NB4 (cell line): ENCODE results near the gene DGKE.

ENCODE experiments used
- DNase-seq: peaks from one replicate; pipeline ENCODE4 v3.0.0; 2010; ENCODE audit warnings: low read depth
- H3K4me3 ChIP-seq: one replicate; pipeline ENCODE4 v1.5.1; 2011; ENCODE audit warnings: mild to moderate bottlenecking, low read depth, low read length, moderate library complexity
- MYC ChIP-seq: IDR thresholded peaks from 2 replicates; pipeline ENCODE4 v1.6.1; 2011; ENCODE audit warnings: low read depth, low read length
- POLR2A ChIP-seq: IDR thresholded peaks from 2 replicates; pipeline ENCODE4 v1.6.1; 2011; ENCODE audit warnings: mild to moderate bottlenecking; ENCODE audit not compliant: insufficient read length; ENCODE audit errors: extremely low read depth
- TF ChIP-seq, protein P1 (sequence below): IDR thresholded peaks from one replicate; pipeline ENCODE4 v1.5.1; 2012; ENCODE audit warnings: low read depth, low read length
- TF ChIP-seq, protein P2 (sequence below): IDR thresholded peaks from 2 replicates; pipeline ENCODE4 v1.6.1; 2011; ENCODE audit warnings: low read depth, low read length

The DGKE gene

DNA sequence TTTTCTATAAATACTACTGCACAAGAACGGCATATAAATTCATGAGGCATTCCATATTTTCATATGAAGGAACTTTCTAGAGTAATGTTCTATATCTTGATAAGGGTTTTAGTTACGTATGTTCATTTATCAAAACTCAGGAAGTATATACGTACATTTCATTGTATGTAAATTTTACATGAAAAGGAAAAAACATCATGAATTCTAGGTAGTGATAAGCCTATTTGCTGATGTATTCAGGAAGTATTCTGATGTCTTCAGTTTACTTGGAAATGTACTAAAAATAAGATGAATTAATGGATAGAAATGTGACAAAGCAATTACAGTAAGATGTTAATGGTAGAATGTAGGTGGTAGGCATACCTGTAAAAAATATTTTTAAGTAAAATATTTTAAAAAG is 4.7 kb downstream of the DGKE start:
- no peak overlapping the region for H3K4me3 ChIP-seq
- DNase-seq: no peak
- TF ChIP-seq, protein P1, sequence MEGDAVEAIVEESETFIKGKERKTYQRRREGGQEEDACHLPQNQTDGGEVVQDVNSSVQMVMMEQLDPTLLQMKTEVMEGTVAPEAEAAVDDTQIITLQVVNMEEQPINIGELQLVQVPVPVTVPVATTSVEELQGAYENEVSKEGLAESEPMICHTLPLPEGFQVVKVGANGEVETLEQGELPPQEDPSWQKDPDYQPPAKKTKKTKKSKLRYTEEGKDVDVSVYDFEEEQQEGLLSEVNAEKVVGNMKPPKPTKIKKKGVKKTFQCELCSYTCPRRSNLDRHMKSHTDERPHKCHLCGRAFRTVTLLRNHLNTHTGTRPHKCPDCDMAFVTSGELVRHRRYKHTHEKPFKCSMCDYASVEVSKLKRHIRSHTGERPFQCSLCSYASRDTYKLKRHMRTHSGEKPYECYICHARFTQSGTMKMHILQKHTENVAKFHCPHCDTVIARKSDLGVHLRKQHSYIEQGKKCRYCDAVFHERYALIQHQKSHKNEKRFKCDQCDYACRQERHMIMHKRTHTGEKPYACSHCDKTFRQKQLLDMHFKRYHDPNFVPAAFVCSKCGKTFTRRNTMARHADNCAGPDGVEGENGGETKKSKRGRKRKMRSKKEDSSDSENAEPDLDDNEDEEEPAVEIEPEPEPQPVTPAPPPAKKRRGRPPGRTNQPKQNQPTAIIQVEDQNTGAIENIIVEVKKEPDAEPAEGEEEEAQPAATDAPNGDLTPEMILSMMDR: no peak
- TF ChIP-seq MYC (no peak), POLR2A (no peak)
- TF ChIP-seq, protein P2, sequence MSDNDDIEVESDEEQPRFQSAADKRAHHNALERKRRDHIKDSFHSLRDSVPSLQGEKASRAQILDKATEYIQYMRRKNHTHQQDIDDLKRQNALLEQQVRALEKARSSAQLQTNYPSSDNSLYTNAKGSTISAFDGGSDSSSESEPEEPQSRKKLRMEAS: no peak

DNA sequence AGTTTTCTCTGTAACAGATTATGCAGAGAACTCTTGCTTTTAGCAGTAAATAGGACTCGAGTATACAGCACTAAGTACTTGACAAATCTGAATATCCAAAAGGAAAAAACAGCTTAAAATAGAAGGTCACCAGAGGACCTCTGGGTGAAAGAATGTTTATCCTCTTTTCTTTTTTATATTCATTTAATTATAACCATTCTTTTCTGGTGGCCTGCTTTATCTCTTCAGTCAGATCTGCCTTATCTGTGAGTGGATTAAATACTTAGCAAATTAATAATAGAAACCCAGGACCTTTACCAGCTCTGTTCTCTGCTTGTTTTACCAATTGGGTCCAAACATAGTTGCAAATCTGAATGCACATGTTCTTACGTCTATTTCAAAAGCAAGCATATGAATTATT is 8.6 kb downstream of the DGKE start:
- DNase-seq: no peak
- H3K4me3 ChIP-seq: no peak overlapping the region
- TF ChIP-seq, protein P2: no peak
- TF ChIP-seq POLR2A: no peak
- TF ChIP-seq, protein P1: no peak
- TF ChIP-seq MYC: no peak

DNA sequence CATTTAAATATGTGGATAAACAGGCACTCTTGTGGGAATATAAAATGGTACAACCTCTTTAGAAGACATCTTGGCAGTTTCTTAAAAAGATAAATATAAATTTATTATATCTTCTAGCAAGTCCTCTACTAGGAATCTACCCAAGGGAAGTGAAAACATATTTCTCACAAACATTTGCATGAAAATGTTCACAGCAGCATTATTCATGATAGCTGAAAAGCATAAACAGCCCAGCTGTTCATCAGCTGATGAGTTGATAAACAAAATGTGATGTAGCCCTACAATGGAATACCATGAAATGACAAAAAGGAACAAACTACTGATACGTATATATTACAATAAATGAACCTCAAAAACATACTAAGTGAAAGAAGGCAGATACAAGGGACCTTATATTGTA is 12.0 kb downstream of the DGKE start:
- TF ChIP-seq, protein P2: no peak
- TF ChIP-seq, protein P1: no peak
- TF ChIP-seq POLR2A (no peak), MYC (no peak)
- DNase-seq: no peak
- H3K4me3 ChIP-seq: no peak overlapping the region

DNA sequence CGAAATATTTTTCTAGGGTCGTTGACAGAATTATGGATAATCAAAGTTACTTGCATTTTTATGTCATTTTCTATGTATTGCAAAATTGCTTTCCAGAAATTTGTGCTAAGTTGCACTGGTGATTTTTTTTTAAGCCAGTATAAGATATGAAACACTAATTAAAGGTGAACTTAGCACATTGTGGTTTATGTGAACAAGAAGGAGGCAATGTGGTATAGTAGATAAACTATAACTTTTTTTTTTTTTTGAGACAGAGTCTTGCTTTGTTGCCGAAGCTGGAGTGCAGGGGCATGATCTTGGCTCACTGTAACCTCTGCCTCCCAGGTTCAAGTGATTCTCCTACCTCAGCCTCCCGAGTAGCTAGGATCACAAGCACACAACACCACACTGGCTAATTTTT is 13.2 kb downstream of the DGKE start:
- H3K4me3 ChIP-seq: no peak overlapping the region
- no peak for DNase-seq
- TF ChIP-seq MYC: no peak
- no peak for TF ChIP-seq POLR2A
- TF ChIP-seq, protein P1: no peak
- TF ChIP-seq, protein P2: no peak

DNA sequence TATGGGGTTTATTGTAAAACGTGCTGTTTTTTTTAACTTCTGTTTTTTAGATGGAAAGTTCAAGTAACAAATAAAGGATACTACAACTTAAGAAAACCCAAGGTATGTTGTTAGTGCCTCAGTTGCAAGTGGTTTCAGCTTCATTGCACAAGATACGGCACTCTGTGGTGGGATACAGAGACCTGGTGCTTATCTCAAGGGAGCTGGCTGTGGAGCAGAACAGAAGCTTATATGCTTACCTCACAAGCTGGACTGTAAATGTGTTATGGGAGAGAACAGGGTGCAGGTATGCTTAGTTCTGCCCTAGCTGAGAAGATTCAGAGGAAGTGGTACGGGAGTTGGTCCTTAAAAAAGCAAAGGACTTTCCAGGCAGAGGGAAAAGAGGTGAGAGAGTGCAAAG is 15.2 kb downstream of the DGKE start:
- H3K4me3 ChIP-seq: no peak overlapping the region
- DNase-seq: no peak
- TF ChIP-seq, protein P2: no peak
- no peak for TF ChIP-seq MYC
- TF ChIP-seq POLR2A: no peak
- TF ChIP-seq, protein P1: no peak

DNA sequence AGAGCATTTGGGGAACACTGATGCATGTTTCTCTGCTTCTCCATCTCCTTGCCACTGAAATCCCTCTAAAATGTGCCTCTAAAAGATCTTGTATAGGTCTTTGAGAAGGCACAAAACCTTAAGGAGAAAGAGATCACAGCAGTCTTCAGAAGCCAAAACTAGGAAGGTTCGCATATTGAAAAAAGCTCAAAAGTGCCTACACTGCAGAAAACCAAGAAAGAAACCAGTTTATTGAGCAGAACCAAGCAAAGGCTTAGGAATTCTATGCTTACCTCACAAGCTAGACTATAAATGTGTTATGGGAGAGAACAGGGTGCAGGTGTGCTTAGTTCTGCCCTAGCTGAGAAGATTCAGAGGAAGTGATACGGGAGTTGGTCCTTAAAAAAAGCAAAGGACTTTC is 16.6 kb downstream of the DGKE start:
- DNase-seq: no peak
- TF ChIP-seq, protein P1: no peak
- TF ChIP-seq POLR2A (no peak), MYC (no peak)
- TF ChIP-seq, protein P2: no peak
- H3K4me3 ChIP-seq: no peak overlapping the region
